Kidney capillary endothelial cell (primary cell): ENCODE results near the gene CLIC6.

Source experiments
- DNase-seq: peaks from one replicate; pipeline ENCODE4 v3.0.0-alpha.2; 2018; ENCODE audit warnings: low spot score

Gene CLIC6

DNA sequence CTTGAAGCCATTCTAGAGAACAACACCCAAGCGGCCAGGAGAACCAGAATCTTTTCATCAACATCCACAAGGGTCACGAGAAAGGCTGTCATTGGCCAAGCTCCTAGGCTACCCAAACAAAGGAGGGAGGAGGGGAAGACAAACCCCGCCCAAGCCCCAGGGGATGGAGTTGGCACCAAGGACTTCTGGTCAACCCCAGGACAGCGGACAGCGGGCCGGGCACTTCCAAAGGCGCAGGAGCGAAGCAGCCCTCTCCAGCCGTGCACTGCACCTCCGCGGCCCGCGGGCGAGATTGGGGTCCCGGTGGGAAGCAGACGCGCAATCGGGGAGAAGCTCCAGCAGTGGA, at the start of gene CLIC6:
TSS of gene CLIC6 (plus strand) at position 192 of the 346 bp plus-strand sequence. CDS start 395 bp downstream, outside the sequence.
- no peak for DNase-seq

DNA sequence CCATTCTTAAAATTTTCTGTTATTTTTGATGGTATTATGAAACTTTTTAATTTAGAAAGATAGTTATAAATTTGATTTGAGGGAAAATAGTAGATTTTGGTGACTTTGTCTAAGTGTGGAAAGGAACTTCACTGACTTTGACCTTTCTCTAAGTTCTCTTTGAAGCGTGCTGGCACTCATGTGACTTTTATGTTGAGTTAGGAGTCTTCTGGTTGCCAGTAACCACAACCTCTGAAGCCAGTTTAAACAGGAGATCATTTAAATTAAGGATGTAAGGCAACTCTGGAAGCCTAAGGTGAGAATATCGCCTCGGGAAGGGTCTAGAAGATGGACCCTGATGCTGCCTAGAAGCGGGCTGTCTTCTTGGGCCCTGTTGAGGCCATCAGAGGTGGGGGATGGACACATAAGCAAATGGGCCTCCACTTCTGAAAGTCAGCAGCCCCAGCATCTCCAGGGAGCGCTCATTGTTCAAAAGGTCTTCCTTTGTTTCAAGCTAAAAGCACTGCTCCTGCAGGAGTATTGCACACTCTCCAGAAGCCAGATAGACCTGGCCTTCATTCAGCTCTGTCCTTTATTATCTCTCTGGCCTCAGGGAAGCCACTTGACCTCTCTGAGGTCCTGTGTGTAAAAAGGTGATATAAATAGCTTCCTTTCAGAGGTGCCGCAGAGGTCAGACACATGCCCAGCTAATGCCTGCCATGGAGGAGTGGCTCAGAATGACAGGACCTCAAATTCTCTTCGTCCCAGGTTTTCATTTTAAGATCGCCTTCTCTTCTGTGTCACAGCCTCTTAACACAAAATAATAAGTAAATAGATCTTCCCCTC, 48.7 kb upstream of the CLIC6 start:
- DNase-seq, result no peak

DNA sequence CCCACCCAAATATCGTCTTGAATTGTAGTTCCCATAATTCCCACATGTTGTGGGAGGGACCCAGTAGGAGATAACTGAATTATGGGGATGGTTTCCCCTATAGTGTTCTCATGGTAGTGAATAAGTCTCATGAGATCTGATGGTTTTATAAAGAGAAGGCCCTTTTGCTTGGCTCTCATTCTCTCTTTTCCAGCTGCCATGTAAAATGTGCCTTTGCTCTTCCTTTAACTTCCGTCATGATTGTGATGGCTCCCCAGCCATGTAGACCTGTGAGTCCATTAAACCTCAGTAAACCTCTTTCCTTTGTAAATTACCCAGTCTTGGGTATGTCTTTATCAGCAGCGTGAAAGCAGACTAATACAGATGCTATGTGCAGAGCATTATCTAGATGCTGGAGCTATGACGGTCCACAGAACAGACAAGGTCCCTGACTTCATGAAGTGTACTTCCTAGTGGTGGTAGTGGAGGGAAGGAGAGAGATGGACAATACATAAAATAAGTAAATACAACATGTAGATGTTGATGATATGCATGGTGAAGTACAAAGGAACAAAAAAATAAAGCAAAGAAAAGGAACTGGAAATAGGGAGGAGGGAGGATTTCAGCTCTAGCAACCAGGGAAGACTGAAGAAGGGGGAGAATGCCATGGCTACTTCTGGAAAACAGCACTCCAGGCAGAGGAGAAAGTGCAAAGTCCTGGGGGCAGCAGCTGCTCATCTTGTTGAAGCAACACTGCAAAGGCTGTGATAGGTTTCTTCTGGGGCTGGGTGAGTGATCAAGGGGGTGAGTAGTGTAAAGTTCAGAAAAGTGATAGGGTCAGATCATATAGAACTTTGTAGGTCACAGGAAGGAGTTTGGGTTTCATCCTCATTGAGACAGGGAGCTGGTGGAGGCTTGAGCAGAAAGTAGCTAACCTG, 47.1 kb upstream of the CLIC6 start:
- no peak for DNase-seq

DNA sequence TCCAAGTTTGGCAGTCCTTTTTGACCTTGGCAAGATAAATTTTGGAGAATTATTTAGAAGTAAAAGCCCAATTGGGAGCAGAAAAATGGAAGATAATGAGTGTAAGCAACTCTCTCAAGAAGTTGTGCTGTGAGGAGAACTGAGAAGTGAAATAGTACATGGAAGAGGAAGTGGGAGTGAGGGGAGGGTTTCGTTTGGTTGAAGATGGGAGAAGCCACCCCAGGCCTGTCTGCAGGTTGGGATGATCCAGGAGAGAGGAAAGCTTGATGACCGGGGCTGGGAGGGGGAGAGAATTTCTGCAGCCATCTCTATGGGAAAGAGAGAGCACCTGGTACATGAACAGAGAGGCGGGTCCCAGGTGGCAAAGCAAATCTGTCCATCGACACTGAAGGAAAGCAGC, 45.3 kb upstream of the CLIC6 start:
- no peak for DNase-seq

DNA sequence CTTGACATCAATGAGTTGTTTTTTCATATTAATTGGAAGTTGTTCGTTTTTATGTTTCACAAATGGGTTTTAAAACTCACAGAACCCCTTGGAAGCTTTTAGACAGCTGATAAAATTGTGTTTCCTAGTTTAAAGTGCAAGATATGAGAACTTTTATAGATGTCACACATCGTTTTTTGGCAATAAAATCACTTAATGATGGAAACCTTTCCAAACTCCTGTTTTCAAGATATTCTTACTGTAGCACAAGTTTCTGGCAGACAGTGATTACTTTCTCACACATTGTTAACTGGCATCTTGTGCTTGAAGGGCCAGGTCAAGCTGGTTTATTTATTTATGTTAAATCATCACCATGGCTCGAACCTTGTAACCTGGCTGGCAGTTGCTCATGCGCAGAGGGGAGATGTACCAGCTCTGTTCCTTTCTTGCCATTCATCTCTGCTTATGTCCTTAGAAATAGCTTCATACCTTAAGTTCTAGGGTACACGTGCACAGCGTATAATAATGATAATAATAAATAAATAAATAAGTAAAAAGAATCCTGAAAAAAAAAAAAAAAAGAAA, 43.7 kb upstream of the CLIC6 start:
- no peak for DNase-seq

DNA sequence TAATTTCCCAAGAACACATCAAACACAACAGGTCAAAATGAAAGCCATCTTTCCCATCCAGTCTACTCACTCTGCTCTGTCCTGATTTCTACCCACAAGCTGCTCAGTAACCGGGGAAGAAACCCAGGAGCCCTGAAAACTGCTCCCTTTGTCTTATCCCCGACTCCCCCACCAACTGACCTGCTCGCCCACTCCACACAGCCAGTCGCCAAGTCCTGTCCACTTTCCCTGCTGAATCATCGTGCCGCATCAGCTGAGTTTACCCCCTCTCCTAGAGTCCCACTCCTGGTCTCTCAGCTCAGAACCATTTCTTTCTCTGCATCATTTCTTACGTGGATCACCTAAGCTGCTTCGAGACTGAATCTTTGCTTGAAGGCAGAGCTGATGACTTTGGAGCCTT, 42.7 kb upstream of the CLIC6 start:
- no peak for DNase-seq

DNA sequence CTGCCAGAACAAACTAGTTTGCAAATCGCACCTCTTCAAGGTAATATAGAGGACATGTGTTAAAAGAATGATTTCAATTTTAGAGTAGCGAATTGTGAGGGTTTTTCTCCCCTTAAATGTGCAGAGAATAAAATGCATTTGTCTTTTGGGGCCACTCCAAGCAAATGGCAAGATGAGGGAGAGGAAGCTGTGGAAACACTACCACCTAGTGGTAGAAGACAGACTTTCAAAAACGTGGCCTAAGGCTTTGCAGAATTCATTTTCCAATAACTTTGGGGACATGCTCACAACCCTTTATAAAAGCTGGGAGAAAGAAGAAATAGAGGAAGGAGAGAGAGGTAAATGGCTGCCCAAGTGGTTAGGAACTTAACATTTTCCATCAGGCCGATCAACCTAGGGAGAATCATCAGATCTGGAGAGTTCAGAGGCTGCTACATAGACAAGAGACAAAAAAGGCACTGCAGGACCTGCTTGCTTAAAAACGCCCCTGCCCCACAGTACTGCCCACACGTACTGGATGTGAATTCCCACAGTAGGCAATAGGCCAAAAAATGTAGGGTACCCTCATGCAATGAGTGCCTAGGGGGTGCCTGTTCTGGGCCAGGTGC, 38.2 kb upstream of the CLIC6 start:
- DNase-seq, result peak; percentile 50

DNA sequence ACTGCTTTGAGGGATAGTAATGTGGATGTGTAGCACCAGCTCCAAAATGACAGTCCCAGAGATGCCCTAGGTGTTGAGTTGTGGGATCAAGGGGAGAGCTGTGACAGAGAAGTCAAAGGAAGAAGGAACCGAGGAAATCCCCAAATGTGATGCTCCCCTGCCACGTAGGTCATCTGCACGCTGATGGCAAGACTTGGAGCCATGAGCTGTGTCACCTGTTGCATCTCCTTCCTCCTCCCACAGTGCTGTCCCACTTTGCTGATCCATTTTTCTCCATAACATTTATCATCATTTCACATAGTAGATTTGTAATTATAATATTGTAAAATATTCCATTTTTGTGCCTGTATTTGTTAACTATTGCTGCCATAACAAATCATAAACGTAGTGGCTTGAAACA, 36.3 kb upstream of the CLIC6 start:
- no peak for DNase-seq

DNA sequence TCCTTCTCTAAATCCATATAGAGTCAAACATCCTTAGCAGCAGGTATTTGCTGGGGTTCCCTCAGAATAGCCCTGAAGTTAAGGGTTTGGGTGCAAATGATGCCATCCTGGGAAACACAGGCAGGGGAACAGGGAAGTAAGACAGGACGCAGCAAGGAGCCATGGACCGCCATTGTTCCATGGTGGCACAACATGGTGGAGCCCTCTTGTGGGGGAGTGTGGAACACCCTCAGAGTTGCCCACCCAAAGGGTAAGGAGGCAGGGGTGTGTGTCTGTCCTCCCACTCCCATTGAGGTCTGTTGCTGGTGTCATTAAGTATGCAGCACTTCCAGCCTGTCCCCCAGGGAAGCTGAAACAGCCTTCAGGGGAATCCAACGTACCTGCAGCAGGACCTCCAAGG, 33.5 kb upstream of the CLIC6 start:
- DNase-seq, result no peak

DNA sequence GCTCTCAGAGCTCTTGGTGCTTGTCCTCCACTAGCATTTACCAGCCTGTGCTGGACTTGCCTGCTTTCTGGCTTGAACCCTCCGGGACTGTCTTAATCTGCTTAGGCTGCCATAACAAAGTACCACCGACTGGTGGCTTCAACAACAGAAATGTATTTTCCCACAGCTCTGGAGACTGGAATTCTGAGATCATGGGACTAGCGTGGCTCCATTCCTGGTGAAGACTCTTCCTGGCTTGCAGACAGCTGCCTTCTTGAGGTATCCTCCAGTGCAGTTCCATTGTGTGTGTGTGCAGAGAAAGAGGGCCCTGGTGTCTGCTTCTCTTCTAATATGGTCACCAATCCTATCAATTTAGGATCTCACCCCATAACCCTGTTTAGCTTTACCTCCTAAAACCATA, 31.8 kb upstream of the CLIC6 start:
- no peak for DNase-seq

DNA sequence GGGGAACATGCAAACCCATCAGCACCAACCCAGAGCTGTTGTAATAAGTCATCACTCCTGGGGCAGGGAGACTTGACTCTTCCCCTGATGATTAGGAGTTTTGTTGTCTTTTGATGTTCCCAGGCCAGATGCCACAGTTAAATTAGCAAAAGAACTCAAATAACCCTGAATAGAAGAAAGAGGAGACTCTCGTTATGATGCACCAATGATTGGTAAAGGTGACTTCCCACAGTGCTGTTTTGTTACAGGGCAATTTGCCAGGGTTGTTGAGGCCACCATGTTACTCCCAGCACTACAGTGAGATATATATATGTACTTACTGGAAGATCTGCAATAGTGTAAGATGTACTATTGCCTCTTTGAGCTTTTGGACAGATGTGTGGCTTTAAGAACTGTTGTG, 29.5 kb upstream of the CLIC6 start:
- DNase-seq, result no peak

DNA sequence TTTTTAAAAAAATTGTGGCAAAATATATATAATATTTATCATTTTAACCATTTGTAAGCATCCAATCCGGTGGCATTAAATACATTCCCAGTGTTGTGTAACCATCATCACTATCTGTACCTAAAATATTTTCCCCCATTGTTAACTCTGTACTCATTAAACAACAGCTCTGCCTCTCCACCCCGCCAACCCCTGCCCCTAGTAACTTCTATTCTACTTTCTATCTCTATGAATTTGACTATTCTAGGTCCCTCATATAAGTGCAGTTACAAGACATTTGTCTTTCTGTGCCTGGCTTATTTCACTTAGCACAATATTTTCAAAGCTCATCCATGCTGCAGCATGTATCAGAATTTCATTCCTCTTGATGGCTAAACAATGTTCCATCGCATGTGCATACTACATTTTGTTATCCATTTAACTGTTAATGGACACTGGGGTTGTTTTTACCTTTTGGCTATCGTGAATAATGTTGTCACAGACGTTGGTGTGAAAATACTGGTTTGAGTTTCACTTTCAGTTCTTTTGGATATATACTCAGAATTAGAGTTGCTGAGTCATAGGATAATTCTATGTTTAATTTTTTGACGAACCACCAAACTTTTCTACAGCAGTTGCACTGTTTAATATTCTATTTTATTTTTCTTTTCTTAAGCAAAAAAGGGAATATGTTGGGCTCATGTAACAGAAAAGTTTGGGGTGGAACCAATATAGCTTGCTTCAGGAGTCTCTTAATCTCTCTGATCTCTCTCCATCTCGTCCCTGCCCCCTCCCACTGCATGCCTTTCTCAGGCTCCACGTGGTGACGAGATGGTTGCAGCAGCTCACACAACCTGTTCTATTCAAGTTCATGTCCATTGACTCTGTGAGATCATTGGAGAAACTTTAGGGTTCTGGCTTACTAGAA, 28.7 kb upstream of the CLIC6 start:
- DNase-seq, result no peak

DNA sequence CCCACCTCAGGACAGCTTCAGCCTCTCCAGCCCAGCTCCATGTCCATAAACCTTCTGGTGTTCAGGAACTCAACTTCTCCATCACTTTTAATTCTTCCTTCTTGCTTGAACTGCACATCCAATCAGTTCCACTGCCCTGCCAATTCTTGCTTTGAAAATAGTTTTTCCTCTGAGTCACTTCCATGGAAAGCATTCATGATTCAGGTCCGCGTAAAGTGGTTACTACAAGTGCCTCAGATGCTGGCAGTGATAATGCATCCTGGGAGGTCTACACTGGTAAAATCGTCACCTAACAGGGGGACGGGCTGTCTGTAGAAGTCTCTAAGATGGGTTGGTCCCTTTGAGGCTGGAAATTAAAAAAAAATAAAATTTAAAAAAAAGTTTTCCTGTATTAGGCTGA, 27.9 kb upstream of the CLIC6 start:
- peak; percentile 34 for DNase-seq

DNA sequence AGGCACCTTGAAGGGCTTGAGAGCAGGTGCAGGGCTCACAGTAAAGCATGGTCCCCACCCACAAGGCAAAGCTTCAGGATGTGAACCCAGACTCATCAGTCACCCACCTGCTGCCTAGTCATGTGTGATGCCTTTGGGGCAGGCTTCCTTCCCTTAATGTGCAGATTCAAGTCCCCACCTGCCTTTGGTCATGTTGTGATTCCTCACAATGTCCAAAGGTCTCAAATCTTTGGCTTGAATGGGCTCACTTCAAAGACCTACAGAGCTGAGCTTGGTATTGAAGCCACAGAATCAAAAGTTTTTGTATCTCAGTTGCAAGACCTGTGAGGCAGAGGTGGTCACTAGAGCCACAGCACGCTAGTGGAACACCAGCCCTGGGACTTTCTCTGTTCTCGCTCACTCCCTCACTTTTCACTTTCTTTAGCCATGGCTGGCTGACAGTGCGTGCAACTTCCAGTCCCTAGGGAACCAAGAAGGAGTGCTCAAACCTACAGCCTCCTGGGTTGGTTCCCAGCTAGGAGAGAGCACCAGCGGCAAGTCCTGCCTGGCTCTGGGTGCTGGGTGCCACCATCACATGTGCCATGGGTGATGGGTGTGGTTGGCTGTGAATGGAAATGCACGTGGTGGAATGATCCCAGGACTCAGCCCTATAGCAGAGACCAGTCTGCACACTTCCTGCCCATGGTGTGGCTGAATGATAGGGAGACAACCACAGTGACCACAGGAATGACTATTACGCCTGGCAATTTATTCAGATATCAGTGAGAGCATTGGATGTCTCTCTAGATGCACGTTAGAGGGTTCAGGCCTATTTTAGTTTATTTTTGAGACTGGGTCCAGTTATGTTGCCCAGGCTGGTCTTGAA, 26.4 kb upstream of the CLIC6 start:
- DNase-seq, result no peak

DNA sequence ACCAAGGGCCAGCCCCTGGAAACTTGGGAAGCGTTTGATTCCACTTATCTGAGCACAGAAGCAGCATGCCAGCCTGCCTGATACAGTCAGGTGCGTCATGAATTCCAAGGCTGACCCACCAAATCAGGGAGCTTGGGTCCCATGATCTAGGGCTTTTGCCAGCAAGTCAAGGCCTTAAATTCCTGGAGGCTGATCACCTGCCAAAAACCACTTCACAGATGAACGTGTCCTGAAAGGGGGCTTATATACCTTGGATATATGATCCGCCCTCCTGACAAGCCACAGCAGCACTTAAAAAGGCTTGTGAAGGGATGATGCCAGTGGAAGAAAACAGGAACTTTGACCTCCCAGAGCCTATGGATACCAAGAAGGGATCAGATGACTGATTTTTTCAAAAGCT, 24.0 kb upstream of the CLIC6 start:
- no peak for DNase-seq

DNA sequence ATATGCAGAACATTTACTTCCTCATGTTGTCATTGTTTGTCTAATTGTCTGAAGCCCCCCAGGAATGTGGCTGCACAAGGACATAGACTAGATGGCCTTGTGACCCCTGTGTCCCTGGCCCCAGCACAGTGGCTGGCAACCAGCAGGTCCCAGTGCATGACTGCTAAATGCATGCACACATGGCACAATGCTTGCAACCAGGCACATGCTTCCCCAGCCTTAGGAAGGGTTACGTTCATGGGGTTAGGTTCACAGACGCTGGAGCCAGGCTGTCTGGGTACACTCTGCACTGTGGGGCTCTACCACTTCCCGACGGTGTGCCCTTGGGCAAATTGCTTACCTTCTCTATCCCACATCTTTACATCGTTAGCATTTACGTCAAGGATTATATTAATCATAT, 21.2 kb upstream of the CLIC6 start:
- DNase-seq, result no peak

DNA sequence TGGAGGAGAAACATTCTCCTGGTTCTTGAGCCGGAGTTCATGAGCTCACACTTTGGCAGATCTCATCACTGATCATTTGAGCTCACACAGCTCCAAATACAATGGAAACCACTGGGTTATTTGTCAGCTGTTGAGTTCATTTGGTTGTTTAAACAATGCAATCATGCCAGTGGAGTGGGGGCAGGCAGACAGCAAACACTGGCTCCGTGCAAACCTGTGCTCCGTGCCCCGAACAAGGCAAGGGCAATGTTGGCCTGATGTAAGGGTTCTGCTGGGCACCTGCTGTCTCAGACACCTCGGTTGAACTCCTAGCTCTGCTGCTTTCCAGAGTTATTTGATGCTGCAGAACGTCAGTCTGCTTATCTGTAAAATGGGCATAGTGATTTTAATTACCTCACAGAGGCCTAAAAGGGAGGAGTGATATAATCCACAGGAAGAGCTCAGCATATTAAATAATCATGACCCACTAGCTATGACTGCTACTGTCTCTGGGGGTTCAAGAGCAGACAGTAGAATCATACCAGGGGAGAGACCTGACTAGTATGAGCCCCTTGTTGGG, 20.0 kb upstream of the CLIC6 start:
- DNase-seq, result no peak

DNA sequence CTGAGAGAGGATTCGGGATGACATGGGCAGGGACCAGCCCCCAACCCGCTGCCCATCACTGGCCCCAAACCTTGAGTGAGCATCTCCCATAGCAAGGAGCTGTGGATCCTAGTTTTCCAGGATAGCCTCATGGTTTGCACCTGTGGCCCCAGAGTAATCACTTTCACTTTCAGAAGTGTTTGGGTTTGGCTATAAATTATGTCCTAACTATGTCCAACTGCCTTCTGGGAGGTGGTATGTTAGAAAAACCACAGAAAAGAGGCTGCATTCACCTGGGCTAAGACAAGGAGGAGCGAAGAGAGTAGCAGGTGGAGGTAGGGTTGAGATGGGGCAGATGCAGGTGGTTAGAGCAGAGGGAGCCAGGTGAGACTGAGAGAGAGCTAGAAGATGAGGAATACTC, 19.4 kb upstream of the CLIC6 start:
- DNase-seq, result no peak

DNA sequence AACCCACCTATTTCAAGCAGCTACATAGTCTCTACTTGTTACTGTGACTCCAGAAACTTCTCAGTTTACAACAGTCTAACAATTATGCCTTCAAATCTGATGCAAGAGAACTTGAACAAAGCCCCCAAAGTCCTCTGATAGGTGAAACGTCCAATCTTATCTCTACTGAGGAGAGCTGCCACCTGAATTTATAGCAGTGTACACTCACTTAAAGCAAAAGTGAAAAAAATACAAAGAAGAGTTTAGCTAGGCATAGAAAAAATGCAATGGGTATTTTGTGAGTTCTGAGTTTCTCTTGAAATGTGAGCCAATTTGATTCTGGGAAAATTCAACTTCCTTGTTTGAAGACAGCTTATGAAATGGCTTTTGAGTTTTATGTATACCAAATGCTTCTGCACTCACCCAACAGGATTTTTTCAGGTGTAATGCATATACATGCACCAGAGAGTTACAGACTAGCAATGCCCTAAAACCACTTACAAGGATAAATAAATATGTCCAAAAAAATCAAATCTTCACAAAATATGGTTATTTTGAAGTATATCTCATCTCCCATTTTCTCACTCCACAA, 17.8 kb upstream of the CLIC6 start:
- no peak for DNase-seq

DNA sequence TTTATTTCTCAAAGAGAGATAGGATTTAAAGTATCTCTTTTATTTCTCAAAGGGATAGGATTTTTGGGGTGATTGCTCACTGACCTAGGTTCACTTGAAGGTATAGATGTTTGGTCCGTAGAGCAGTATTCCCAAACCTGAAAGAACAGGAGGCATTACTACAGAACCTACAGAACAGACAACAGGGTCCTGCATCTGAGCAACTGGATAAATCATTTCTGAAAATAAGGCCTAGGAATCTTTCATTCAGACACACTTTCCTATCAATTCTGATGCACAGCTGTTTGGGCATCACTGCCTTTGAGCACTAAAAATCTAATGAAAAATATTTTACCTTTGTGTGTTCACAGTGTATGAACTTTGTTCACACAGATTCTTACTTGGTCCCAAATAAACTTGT, 17.2 kb upstream of the CLIC6 start:
- DNase-seq, result no peak
